ENCODE data around the gene ANKRD44.

Gene ANKRD44

DNA sequence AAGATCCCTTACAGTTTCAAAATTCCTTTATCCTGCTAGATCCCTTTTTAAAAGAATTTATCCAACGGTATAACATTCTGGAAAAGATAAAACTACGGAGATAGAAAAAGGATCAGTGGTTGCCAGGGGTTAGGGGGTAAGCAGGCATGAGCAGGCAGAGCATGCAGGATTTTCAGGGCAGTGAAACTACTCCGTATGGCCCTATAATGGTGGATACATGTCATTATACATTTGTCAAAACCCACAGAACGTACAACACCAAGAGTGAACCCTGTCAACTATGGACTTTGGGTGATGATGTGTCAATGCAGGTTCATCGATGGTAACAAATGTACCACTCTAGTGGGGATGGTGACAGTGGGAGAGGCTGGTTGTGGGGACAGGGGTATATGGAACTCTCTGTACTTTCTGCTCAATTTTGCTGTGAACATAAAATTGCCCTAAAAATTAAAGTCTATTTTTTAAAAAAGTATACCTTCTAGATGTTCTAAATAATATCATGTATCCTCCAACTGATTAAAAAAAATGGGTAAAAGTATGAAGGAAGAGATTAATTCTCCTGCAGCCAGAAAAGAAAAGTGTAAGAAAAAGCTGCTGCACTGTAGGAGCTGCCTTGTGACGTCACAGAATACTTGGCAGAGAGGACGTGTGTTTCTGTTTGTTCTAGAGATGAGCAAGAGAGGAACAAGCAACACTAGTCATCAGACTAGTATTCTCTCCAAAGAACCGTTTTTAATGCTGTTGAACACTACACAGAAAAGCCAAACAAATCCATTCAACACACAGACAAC, 23.6 kb downstream of the ANKRD44 start:
- no peak for DNase-seq

DNA sequence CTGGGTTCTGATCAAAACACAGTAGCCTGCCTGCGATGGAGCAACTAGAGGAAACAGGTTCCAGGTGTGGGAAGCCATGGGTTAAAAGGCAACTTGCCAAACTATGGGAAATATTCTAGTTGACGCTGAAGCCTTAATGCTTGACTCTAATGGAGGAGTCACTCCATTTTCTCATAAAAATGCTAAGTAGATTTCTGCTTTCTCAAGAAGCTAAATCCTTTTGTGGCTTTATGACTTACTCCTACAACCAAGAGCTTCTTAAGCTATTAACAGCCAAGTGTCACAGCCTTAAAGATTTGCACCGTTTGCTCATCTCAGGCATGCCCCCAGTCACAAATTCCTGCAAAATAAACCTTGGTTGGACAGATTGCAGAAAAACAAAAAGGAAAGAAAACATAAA, 25.2 kb downstream of the ANKRD44 start:
- DNase-seq: no peak

DNA sequence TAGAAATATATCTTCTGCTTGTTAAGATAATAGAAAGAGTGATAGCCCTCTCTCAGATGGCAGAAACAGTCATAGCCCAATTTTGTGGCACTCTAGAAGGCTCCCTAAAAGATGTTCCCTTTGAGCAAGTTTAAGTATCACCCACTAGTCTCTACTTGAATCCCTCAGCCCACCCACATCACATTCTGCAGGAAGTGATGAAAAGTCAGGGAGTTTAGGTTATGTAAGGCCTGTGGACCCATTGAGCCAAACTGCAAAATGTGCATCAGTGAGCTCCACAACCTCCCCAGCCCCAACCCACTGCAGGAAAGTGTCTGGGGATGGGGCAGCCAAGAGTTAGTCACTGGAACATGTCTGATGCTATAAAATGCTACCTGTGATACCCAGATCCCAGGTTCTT, 25.6 kb downstream of the ANKRD44 start:
- no peak for DNase-seq

DNA sequence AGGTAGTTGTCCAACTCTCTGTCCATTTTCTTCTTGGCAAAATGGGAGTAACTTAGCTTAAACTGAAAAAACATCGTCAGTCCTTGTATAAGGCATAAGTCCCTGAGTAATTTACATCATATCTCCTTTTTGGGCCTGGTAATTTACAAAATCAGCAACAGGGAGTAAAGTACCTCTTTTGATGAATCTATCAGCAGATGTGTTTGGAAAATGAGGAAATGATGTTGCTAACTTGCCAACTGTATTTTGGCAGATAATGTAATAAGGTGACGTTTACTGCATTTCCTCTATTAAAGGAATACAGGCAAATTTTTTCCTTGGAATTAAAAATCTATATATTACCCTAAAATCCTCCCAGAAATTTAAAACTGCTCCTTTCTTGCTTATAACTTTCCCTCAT, 29.2 kb downstream of the ANKRD44 start:
- no peak for DNase-seq

DNA sequence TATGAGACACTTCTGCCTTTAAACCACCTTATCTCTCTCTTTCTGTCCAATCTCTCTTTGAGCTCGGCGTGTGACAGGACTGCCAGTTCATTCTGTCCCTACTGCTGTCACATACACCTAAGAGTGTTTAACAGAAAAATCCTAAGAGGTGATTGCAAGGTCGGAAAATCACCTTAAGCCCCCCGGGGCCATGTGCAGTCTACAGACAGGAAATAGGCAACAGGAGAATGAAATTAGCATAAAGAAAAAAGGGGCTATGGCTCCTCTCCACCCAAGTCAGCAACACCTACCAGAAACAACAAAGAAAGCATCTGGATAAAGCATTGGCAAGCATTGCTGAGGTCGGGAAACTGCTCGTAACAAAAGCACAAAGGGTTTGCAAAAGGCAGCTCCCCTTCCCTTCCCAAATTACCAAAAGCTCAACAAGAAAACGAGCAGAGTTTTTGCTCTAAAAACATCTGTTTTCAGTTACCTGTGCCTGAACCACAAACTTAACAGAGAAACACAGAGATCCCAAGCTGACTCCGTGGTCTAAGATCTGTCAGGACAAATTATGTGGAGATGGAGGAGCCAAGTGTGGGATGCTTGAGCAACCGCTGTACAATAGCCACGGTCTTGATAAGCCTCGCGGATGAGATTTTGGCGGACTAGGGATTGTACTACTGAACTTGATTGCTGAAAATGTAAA, 30.4 kb downstream of the ANKRD44 start:
- no peak for DNase-seq

DNA sequence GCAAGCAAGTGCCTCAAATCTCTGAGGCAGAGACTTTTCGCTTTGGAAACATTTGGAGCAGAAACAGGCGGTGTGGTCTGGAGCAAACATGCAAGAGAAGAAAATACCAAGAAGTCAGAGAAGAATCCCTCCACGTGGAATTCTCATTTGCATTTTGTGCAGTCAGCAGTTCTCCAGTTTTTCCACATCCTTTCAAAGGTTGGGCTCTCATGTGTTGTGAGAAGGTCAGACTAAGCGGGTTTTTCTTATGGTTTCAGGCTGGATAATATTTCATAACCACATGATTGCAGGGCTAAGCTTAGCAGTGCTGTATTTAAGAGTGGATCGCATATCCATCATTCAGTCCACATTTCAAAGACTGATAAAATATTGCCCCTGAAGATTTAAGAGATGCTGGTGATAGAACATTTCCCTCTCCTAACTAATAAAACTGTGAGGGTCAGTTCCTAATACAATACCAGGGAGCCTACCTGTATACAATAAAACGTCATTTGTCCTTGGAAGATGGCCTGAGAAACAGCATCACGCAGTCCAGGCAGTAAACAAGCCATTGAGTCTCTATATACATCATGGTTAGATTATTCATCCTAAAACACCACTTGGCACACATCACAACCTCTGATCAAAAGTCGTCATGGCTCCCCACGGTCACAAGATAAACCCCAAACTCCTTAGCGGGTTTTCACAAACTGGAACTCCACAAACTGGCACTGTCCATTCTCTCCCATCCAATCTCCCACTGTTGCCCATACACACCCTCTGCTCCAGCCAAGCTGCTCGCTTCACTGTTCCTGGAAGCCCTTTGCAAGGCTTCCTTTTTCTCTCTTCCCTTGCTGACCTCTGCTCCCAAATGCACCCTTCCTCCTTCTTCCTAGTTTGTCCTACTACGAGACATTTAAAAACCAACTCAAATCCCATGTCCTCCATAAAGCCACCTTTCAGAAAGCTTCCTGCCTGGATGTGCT, 31.5 kb downstream of the ANKRD44 start:
- no peak for DNase-seq

DNA sequence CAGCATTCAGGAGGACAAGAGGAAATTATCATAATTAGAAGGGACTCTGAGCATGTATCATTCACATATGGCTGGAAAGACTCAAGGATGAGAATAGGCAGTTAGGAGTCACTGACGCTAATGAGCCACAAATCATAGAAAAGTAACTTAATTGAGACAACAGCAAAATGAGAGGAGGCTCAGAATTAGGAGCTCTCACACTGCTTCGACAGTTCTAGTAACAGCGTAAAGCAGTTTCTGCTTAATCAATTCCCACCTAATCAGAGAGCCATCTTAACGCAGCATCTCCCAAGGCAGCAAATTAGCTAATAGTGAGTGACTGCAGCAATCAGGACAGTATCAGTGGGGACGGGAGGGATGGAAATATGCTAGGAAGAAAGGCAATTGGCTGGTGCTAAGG, 32.8 kb downstream of the ANKRD44 start:
- no peak for DNase-seq

DNA sequence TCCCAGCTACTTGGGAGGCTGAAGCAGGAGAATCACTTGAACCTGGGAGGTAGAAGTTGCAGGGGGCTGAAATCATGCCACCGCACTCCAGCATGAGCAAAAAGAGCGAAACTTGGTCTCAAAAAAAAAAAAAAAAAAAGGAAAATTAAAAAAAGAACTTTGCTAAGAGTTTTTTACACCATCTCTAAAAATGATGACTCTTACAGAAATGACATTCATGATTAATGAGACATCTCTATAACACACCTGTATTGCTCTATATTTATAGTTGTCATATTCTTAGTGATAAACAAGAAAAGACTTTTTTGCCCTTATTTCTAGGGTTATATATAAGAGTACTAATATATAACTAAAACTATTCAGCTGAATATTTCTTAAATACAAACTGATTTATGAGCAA, 34.4 kb downstream of the ANKRD44 start:
- DNase-seq: no peak

DNA sequence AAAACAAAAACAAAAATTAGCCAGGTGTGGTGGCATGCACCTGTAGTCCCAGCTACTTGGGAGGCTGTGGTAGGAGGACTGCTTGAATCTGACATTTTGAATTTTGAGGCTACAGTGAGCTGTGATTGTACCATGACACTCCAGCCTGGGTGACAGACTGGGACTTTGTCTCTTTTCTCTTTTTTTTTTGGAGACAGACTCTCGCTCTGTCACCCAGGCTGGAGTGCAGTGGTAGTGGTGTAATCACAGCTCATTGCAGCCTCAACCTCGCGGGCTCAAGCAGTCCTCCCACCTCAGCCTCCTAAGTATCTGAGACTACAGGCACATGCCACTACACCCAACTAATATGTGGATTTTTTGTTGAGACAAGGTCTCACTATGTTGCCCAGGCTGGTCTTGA, 35.6 kb downstream of the ANKRD44 start:
- DNase-seq: no peak

DNA sequence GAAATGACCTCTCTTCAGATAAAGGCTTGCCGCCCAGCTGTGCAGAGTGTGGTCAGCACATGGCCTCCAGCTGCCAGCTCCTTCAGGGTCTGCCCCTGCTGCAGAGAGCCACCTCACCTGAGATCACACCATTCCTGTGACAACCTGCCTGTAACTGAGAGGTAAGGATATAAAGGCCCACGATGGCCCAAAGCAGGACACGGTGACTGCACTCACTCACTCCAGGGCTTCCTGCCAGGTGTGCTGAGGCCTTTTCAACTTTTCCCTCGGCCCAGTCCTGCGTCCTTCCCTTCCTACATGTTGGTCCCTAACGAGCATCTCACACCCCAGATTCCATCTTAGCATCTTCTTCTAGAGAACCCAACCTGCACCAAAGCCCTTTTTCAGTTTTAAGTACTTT, 36.2 kb downstream of the ANKRD44 start:
- DNase-seq: no peak

DNA sequence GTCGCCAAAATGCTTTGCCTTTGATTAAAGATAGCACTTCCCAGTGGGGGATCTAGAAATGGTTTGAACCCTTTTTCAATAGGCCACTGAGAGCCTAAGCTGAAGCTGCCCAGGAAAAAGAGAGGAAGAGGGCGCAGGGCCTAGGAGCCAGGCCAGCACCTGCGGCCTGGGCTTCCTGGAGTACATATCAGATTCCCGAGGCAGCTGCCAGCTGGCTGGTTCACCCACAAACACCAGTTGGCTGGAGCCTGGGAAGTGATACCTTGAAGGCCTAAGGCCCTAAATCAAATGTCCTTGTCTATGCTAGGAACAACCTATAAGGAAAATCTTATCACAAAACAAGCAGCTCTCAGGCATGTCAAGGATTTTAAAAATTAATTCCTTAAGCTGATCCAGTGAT, 37.1 kb downstream of the ANKRD44 start:
- DNase-seq: no peak

DNA sequence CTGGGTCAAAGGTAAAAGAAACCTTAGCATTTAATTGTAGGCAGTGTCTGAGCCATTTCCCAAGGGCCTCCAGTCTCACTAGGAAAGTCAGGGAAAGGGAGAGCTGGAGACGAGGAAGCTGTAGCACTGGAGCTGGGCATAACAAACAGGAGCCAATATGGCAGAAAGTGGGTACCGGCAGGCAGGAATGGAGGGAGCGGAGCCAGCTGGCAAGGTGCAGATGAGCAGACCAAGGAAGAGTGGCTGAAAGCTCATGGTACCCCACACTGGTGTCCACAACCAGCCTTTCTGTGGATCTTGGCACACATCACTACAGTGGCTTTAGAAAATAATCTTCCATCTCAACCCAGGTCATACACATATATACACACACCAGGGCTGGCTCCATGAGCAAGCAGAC, 40.0 kb downstream of the ANKRD44 start:
- no peak for DNase-seq

DNA sequence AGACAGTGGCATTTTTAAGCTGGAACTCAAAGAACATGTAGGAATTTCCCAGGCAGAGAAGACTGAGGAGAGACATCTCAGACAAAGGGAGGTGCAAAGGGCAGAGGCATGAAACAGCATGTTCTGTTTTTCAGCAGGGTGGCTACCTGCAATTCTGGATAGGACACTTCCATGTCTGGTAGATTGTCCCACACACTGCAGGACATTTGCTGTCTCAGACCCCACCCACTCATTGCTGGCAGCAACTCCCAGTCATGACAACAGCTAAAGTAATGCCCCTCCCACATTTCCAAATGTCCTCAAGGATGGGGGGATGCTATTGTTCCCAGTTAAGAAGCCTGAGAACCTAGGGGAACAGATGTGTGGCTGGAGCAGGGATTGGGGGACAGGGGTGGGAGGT, 40.8 kb downstream of the ANKRD44 start:
- no peak for DNase-seq

DNA sequence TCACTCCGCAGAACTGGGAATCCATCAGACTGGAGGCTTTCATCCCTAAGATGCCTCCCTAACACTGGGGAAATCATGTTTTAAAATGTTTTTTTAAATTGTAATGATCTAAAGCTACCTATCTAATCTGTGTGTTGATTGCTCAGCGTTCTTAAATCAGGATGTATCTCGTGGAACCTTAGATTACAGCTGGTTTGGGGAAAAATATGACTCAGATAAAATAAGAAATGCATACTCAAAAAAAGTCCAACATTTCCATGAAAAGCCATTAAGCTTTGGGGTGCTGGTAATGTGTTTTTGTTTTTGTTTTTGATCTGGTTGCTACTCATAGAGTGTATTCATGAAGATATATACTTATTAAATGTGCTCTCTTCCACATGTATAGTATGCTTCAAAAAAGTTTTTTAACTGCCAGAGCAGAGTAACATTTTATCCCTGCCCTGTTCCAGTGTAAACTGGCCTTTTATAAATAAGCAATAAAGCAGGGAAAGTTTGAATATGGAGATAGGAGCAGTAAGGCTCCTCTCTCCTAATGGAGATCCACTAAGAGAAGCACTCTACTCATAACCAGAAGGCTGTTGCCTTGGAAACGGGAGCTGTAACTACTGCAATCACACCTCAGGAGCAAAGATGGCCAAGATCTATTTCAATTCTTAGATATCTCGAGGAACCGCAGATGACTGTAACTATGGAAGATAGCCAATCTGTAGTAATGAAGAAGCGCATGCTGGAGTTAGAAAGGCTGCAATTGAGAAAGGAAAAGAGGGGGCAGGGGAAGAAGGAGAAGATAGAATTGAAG, 41.6 kb downstream of the ANKRD44 start:
- DNase-seq: no peak

DNA sequence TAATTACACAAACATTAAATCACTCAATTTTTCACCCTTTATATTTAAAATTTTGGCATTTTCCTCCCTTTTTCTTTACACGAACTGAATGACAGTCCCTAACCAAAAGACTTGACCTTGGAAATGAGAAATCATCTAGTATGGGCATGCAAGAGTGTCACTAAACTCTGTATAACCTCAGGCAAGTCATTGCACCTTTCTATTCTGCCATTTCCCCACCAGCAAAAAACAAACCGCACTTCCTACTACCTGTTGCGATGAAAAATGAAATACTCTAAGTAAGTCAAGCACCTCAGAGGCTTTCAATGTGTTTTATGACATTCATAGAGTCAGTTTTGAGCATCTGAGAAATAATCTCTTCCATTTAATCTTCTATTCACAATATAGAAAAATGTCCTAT, 44.1 kb downstream of the ANKRD44 start:
- no peak for DNase-seq

DNA sequence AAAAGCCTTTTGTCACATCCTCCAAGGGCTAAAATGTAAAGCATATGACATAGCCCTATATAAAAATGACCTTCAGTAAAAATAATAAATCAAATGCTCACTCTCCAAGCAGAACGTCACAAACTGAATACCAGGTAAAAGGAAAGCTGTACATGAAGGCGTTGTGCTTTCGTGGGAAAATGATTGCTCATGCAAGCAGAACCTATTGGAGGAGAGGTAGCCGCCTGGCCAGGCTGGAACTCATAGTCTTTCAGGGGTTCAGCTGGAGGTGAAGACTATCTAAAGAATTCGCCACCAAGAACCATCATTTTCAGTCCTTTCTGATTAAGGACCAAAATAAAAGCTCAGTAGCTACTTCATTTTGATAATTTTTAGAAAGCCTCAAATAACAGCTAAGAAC, 44.7 kb downstream of the ANKRD44 start:
- no peak for DNase-seq

DNA sequence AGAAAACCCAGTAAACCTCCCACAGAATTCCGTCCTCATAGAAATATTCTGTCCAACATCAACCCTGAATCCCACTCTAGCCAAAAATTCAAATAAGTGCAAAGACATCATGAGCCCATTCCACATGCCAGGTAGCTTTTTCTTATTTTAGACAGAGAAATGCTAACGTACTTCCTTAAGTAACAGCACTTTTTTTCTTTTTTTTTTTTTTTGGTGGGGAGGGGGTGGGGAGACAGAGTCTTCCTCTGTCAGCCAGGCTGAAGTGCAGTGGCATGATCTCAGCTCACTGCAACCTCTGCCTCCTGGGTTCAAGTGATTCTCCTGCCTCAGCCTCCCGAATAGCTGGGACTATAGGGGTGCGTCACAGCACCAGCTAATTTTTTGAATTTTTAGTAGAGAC, 45.5 kb downstream of the ANKRD44 start:
- DNase-seq: no peak

DNA sequence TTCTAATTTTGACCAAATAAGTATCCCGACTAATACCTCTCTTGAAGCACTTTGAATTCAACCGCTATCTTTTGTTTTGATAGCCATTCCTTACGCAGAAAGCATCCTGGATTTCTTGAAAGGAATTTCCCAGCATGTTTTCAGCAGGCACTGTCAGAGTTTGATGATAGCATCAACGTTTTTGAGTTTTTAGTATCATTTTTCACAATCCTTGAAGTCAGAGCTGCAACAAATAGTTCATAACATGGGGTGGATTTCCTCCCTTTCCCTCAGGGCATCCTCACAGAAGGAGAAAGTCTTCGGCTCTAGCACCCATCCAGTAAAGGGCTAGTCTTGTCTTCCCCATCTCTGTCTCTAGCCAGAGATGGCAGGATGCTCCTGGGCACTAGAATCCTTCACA, 46.2 kb downstream of the ANKRD44 start:
- no peak for DNase-seq

DNA sequence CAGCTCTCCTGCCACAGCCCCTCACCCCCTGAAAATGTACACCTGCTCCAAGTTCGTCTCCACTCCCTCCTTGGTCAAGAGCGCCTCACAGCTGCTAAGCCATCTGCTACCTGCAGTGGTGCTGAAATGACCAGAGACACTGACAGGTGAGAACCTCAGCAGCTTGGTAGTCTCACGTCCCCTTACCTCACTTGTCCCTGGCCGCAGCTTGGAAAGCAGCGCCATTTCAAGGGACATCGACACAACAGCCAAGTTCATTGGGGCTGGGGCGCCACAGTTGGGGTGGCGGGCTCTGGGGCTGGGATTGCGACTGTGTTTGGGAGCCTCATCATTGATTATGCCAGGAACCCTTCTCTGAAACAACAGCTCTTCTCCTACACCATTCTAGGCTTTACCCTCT, 47.5 kb downstream of the ANKRD44 start:
- no peak for DNase-seq

DNA sequence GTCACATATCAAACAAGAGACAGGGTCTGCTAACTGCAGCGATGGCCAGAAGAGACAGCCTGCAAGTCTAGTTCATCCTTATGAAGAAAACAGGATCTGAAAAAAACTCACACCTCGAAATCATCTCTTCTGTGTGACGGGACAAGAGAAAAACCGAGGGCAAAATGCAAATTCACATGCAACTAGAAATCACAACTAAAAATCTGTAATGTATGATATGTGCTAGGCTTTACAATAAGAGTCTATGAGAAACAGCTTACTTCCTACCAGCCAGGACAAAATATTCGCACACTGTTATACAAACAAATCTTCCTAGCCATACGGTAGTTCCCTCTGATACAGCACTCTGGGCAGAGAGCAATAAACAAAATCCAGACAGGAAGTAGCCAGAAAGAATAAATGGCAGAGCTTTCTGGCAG, 48.8 kb downstream of the ANKRD44 start:
- no peak for DNase-seq

DNA sequence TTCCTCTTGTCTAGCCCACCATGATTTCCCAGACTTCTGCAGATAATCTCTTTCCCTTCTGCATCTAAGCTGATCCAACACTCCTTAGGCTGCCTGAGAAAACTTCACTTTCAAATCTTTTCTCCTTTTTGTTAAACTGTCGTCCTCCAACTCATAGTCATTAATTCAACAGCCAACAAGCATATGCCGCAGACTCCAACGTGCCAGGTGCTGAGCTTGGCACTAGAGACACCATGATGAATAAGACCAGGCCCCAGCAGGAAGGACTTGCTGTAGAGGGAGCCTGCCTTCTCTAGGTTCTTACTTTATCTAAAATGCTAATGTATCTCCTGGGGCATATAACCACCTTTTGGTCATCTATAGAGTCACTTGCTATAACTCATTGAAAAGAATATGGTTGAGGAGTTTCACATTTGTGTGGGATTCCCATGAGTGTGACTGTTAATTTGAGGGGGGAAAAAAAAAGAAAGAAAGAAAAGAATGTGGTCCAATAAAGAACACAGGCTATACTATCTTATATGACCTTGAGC, 51.0 kb downstream of the ANKRD44 start:
- no peak for DNase-seq

DNA sequence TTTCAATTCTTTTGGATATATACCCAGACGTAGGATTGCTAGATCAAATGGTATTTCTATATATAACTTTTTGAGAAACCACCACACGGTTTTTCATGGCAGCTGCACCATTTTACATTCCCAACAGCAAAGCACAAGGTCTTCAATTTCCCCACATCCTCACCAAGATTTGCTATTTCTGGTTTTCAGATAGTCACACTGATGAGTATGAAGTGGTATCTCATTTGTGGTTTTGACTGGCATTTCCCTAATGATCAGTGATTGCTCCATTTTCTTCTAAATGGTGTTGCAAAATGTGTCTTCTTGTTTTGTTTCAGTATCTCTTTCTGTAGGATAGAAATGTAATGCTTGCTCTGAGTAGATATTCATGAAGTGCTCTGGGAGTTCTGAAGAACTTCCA, 52.0 kb downstream of the ANKRD44 start:
- DNase-seq: no peak

Data from effector CD8-positive, alpha-beta T cell (primary cell).